HG02763 (cell line): ENCODE data around the gene B3GALT4.
A peak's percentile ranks its signal among the peaks of the same experiment; 100 is the strongest.

Experiments used
- ATAC-seq: cut with Tn5 transposase; IDR thresholded peaks from one replicate; pipeline ENCODE4 v1.9.1; 2021; ENCODE audit warnings: mild to moderate bottlenecking, moderate library complexity; ENCODE audit not compliant: unreplicated experiment

The B3GALT4 gene

DNA sequence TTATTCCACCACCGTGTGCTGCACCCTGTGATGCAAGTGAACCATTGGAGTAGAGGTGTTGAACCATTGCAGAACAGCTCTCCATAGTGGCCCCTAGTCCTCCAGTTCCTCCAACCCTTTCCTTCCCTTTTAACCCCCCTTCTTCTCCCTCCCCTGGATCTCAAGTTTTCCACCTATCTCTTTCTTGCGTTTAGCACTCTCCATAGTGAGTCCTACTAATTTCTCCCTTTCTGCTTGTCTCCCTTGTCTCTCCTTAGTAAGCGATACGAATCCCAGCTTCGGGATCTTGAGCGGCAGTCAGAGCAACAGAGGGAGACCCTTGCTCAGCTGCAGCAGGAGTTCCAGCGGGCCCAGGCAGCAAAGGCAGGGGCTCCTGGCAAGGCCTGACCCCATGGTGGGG lies 13.5 kb downstream of the B3GALT4 start:
- no peak for ATAC-seq

- ATAC-seq = no peak
These were observed 16.2 kb downstream of the B3GALT4 start for GRCh38 chr6:33292996-33293682.

- ATAC-seq = no peak
These were observed 17.3 kb downstream of the B3GALT4 start for GRCh38 chr6:33294086-33294823.

GRCh38 chr6:33295621-33296369 lies 18.9 kb downstream of the B3GALT4 start:
- ATAC-seq = no peak

GRCh38 chr6:33296797-33297405 lies 20.0 kb downstream of the B3GALT4 start:
- ATAC-seq = no peak

DNA sequence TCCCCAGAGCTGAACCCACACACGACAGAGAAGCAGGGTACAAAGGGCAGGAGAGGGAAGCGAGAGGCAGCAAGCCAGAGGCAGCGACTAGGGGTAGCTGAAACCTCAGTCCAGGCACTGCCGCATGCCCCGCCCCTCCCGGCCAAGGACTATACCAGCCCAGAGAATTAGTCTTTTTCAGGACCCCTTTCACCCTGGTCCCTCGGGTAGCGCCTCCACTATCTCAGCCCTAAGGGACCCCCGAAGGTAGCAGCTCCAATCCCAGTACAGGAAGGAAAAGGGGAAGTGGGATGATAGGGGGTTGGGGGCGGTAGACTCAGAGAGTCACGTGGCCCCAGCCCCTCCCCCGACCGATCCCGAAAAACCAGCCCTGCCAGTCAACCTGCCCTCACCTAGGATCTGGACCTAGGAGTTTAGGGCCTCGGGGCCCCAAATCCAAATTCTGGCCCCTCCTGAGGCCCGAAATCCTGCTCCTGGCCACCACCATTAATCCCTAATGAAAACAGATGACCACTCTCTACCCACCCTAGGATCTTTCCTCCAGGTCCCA lies 20.6 kb downstream of the B3GALT4 start:
- no peak for ATAC-seq

GRCh38 chr6:33297956-33298772 lies 21.2 kb downstream of the B3GALT4 start:
- no peak for ATAC-seq

- peak; percentile 26 for ATAC-seq
These were observed 21.9 kb downstream of the B3GALT4 start, which contains the start of gene RGL2 for GRCh38 chr6:33298773-33299236. TSS of gene RGL2 (minus strand) at chr6:33298942. CDS start at chr6:33298610, 332 bp downstream.

DNA sequence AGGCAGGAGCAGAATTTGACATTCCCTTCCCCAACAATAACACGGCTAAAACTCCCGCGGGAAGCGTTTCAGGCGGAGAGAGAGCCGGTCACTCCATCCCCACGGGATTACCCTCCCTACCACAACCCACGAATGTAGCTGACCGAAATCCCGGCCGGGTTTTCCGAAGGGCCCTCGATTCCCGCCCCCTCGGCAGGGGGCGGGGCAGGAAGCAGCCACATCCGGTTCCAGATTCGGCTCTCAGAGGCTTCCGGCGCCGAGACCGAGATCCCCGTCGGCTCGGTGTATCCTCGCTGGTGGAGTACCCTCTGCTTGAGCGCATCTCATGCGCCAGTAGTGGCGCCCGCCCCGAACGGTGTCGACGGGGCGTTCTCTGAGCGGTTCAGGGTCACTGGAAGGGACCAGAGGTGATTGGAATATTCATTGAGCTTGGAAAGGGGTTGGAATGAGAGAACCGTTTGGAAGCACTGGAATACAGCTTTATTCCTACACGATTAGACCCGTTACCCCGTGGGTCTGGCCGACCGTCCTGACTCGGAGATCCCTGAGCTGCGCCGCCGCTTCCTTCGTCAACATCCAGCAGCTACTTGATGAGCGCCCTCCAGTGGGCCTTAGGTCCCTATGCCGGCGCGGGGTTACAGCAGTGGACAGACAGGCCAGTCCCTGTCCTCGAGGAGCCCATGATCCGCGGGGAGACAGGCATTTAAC lies 22.5 kb downstream of the B3GALT4 start:
- ATAC-seq = peak; percentile 78

GRCh38 chr6:33301877-33302276 lies 25.0 kb downstream of the B3GALT4 start:
- no peak for ATAC-seq

GRCh38 chr6:33304216-33304615 lies 27.3 kb downstream of the B3GALT4 start:
- ATAC-seq = no peak

- no peak for ATAC-seq
These were observed 28.1 kb downstream of the B3GALT4 start for GRCh38 chr6:33305052-33305451.

DNA sequence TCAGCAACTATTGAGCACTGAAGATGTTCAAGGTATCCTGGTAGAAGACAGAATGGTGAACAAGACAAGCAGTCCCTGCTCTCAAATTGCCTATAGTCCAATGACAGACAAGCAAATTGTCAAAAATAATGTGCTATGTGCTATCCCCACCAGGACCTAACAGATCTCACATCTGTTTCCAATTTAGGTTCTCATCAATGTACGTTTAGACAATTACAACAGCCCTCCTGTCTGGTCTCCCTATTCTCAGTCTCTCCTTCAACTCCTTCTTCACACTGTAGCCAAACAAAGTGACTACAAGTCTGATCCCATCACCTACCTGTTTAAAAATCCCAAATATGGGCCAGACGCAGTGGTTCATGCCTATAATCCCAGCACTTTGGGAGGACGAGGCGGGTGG lies 29.4 kb downstream of the B3GALT4 start:
- no peak for ATAC-seq

DNA sequence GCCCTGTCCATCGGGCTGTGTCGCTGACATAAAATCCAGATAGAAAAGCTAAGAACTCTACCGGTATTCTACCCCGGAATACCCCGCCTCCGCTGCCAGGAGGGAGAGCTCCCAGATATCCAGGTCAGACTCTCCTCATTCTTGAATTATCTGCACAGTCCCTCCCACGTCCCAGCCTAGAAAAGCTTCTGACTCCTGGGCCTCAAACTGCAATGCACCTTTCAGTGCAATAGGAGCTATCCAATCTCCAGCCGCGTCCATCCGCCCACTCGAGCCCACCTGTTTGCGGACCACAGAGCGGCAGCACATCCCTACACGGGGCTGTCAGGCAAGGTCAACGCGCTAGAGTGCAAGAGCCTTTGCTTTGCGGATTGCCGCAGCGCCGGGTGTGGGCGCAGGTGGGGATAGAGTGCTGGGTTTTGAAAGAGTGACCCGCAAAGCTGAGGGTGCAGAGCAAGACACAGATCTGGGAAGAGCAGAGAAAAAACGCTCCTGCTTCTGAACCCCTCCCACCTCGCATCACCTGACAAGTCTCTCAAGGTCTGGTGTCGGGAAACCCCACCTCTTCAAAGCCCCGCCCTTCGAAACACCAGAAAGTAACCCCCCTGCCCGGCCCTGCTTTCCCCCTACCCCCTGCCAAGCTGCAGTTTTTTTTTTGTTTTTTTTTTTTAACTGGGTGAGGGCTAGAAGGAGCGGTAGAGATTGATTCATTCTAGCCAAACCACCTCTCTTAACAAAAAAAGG lies 35.6 kb downstream of the B3GALT4 start:
- ATAC-seq = no peak

GRCh38 chr6:33313105-33313708 lies 36.3 kb downstream of the B3GALT4 start:
- ATAC-seq = no peak

DNA sequence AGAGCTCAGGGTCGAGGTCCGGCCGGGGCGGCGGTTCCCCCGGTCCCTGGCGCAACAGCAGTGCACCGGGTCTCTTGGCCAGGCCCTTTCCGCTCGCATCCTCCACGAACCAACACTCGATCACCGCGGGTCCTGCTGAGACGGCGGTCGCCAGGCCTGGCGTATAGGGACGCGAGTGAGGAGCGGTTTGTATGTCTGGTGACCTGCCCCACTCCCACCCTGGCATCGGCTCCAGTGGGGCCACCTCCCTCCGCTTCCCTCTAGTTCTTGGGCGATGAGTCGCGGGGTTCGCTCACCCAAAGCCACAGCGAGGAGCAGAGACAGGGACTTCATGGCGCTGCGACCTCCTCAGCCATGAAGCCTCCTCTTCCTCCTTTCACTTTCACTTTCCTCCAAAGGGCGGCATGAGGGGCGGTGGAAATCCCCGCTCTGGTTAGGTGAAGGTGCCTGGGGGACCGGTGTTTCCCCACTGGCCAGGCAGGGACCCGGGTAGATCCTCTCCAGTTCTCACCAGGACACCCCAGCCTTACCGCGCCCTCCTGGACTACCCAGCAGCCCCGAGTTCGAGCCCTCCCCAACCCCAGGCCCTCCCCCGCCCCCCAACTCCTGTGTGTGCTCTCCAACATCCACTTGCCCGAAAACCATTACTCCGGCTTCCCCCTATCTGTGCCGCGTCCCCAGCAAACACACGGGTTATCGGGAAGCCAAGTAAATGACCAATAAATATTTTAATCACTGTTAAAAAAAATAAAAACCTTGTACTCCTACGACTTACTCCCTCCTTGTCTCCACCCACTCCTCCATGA lies 37.0 kb downstream of the B3GALT4 start, which contains the start of gene TAPBP:
TSS of gene TAPBP (minus strand) at position 370 of the 806 bp plus-strand sequence. CDS start at position 333, 37 bp downstream.
- peak; percentile 33 for ATAC-seq

DNA sequence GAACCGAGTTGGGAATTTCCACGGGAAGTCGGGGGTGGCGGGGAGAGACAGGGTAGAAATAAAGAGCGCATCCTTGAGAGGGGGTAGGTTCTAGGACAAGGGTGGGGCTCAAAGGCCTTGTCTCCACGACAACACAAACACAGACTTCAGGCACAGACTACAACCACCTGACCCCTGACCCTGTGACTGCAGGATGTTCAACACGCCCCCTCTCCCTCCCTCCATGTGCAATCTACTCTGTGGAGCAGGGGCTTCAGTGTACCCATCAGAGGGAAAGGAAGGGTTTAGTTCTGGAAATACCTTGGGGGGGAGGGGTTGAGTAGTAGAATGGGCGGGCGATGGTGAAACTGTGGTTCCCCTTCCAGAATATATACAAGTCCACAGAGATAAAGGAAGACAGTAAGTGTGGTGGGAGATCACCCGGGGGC lies 37.6 kb downstream of the B3GALT4 start:
- ATAC-seq = no peak
